ENCODE results near the gene TNFAIP1.
A peak's percentile ranks its signal among the peaks of the same experiment; 100 is the strongest.

The TNFAIP1 gene

DNA sequence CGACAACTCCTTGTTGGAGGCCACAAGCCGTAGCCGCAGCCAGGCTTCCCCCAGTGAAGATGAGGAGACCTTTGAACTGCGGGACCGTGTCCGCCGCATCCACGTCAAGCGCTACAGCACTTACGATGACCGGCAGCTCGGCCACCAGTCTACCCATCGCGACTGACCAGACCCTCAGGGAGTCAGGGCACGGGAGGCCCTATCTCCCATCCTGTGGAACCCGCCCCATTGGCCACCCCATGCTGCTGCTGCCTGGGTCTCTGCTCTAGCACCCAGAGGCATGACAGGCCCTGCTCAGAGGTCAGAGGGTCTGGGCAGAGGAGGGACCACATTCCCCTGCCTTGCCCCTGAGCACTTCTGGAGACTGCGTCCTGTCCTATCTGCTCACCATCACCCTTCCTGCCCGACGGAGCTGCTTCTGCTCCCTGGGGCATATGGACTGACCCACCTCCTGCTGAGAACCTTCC is 8.9 kb downstream of the TNFAIP1 start:
- DNase-seq = no peak

DNA sequence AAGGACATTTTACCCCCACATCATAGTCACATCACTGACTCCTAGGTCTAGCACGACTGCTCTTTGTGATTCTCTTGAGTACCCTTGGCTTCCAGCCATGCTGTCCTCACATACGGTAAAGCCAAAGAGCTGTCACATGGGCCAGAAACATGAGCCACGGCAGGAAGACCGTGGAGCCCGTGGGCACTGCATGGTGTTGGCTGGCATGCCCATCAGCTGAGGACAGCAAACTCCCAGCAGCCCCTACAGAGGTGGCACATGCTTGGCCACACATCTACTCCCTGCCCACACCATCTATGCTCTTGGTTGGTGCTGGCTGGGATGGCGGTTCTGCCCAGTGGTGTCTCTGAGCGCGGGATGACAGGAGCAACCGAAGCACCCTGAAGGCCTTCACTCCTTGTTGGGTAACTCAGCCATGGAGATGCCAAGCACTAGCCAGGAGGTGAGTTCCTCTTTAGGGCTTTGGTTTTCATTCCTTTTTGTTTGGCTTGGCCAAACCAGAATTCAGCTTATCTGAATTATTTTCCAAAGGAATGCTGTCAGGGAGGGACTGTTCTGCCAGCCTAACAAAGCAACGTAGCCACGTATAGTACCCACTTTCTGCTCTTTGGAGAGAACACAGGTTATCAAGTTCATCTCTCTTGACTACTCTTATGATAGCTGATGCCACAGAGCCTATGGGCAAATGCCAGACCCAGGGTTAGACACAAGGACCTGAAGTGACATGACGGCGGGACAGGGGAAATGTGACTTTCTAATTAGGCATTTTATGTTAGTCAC is 10.0 kb downstream of the TNFAIP1 start:
- DNase-seq = peak in 1 of 56 donors; percentile 11

DNA sequence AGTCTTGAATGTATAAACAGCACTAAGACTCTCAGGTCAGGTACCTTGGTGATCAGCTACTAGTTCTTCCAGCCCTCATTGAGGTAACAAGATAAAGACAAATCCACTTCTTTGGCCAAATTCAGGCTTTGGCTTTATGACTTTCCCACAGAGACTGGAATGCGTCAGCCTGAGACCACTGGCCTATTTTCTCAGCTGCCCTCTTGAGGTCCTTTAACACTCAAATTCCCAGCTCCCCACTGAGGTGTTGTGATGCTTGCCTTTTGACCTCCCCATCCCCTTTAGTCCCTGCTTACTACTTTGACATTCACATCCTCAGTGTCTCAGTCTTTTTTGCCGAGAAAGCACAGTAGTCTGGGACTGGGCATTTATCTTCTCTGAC is 10.6 kb downstream of the TNFAIP1 start:
- DNase-seq = no peak

DNA sequence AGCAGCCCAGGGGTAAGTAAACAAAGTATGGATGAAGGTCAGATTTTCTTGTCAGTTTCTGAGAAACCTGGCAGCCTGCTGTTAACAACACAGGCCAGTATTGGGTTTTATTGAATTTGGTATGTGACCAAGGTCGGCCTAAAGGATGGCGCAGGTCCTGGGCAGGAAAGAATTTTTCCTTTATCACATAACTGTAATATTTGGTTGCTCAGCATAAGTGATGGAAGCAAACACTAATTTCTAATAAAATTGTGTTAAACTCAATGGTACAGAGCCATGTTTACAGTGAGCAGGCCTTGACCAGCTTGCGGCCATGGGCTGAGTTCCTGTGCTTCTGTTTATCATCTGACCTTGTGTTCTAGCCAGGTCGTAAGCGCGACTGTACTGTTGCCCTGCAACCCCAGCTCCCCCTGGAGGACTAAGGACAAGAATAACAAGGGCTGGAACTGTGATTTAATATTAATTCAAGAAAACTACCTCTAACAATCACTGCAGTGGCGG is 11.2 kb downstream of the TNFAIP1 start:
- no peak for DNase-seq

DNA sequence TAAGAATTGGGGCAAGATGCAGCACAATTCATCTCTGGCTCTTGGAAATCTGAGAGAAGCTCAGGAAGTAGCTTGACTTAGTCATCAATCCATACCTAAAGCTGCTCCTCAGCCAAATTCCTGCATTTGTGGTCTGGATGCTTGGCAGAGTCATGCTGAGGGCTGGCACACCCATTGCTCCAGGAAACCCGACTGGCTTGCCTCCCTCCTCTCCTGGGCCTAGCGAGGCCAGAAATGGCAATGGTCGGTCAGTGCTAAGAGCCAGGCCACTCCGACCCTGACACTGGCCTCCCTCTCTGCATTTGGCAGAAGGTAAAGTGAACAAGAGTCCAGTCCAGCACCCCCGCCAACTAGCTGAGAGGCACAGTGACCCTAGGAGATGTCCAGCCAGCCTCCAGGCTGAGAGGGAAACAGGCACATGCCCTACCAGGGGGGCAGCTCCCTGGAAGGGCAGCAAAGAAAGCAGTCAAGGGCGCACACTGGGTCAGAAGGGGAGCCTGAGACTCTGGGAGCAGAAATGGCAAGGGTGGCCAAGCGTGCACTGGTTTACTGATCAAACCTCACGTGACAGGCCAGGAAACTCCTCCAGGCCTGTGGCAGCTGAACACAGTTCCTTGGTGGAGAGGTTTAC is 11.8 kb downstream of the TNFAIP1 start:
- no peak for DNase-seq

DNA sequence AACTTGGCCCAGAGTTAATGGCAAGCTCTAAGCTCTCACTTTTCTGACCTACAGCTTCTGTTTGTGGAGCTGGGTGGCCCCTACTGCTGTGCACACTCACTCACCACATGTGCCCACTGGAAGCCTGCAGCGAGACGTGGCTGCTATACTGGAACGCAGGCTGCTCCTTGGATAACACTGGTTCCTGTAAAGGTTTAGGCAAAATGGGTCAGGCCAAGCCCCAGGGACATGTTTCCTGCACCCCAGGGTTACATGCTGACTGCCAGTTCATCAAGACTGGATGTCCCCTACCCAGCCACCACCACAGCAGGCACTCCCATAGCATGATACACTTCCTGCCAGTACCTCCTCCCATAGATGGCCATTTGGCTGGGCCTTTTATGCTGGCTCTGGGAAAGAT is 13.4 kb downstream of the TNFAIP1 start:
- no peak for DNase-seq

DNA sequence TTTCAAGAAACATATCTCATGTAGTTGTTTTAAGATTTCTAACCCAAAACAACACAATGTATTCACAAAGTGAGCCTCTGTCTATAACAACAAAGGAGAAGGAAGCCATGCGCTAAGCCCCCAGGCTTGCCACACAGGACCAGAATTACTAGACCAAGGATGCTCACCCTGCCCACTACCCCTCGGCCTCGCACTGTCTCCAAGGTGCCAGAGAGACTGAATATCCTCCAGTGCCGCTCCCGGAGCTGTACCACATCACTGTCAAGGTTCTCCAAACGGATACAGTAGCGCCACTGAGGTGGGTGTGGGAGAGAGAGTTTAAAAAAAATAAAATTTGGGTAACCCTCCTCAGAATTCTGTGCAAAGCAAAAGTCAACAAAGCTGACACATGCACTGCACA is 14.7 kb downstream of the TNFAIP1 start:
- no peak for DNase-seq

DNA sequence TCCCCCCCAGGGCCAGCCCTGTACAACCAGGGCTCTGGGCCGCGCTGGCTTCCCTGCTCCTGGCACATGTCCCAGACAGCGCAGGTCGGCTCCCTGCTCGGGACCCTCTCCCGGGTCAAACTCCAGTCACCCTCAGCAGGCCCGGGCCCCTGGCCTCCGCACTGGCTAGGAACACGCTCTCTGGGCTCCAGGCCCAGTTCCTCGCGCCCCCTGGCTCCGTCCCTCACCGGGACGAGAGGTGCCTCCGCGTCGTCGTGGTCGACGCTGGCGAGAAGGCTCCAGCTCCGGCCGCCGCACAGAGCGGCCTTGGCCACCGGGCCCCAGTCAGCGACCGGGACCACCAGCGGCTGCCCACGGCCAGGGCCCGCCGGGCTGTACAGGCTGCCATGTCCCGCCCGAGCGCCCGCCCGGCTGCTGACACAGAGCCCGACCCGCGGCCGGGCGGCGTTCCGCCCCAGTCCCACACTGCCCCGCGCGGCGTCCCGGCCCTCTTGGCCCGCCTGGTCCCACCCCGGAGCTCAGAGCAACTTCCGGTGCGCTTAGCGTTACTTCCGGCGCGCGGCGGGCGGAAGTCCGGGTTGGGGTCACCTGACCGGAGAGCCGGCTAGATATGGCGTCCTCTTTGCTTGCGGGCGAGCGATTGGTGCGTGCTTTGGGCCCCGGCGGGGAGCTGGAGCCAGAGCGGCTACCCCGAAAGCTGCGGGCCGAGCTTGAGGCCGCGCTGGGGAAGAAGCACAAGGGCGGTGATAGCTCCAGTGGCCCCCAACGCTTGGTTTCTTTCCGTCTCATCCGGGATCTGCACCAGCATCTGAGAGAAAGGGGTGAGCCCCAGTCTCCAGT is 21.7 kb downstream of the TNFAIP1 start, which contains the start of gene POLDIP2:
Gene POLDIP2, minus strand, starts transcription at position 467 of the 840 bp plus-strand sequence. Its CDS starts 79 bp downstream, at position 388.
- peak in 55 of 56 donors; percentile 59 to 98 (median 93) for DNase-seq

DNA sequence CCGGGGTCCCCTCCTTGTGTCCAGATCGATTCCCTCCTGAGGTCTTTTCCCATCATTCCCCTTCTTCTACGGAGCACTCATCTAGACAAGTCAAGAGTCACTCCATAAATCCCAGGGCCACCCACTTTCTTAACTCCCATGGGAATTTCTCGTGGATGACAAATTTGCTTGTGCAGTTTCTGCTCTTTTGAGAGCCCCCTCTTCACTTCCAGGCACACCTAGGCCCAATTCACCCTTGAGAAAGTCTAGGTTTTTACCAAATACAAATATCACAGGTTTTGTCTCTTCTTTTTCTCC is 22.3 kb downstream of the TNFAIP1 start:
- no peak for DNase-seq

DNA sequence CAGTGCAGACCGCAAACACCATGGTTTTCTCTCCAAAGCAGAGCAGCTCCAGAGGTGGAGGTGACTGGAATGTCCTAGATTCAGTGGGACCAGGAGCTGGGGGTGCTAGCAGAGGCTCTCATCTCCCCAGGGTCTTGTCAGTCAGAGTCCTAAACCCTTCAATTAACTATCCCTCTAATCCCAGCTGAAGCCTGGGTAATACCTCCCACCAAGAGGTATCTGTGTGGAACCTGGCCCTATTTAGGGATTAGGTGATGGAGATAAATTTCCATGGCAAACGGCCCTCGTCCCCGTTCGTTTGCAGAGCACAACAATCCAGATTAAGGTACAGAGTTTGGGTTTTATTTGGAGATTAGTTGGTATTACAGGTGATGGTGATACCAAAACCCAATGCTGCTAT is 27.6 kb downstream of the TNFAIP1 start:
- DNase-seq = no peak

DNA sequence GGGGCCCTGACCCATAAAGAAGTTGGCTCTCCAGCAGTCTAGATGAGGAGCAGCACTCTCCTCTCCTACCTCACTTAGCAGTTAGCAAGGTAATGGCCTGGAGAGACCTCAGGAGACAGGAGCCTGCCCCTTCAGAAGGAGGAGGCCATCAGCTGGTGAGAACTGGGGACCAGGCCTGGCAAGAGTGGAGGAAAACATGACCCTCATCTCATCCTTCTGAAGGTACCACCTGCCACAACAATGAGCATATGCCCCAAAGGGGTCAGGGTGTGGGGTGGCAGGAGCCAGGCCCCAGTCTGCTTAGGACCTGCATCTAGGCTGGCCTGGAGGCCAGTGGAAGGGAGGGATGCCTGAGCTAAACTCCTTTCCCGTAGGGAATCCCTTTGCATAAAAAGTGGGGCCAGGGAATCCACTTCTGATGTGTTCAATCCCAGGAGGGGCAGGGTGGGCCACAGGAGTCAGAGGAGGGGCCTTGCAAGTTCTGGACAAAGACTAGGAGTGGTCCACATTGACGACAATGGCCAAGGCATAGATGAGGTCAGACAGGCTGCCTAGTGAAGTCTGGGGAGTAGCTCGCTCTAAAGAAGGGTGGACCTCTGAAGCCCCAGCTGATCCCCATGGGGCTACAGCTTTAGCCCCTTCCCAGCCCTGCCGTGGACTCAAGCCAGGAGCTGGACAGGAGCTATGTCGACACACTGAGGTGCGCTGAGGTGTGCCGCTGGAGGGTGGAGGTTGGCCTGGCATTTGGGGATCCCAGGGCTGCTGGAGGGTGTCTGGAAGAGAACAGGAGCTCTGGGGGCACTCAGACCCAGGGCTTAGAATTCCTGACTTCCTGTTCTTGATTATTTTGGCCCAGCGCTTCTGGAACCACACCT is 28.5 kb downstream of the TNFAIP1 start:
- DNase-seq = no peak

DNA sequence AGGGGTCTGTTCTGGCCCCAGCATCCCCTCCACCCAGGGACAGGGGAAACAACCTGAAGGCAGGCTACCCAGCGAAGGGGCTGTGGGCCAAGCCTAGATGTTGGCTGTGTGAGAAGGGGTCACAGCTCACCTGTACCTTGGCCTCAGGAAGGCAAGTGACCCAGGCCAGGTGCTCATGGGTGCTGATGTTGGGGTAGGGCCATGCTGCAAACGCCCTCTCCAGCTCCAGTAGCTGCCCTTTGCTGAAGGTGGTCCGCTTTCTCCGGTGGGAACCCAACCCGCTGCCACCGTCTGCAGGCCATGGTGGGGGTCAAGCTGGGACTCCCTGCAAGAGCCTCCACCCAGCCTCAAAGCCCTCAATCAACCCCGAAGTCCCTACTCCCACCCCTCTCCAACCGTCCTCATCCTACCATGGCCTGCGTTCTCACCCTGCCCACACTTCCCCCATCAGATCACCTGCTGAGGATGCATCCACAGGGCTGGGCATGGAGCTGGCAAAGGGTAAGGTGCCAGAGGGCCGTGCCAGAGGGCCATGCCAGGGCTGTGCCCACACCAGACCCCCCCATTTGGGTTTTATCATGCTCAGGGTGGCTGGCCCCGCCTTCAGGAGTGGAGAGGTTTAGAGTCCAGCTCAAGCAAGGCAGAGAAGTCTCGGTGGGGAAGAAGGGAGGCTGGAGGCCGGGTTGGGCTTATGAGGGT is 29.3 kb downstream of the TNFAIP1 start, which contains the start of gene SEBOX:
Gene SEBOX, minus strand, starts transcription at position 535 of the 699 bp plus-strand sequence. Its CDS starts 48 bp downstream, at position 487.
- DNase-seq = no peak

DNA sequence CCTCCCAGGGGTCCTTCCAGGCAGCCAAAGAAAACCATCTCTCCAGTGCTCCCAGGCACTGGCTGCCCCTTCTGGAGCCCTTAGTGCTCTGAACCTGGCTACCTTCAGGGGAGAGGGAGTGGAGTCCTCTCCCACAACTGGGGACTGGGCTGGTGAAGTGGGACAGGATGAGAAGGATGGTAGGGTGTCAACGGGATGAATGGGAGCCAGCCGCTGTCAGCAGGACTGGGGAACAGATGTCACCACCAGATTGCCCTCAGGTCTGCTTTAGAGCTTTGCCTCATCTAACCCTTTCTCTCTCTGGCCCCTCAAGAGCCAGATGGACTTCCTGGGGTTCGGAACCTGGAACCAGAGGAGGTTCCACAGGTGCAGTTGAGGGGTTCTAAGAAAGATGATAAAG is 29.9 kb downstream of the TNFAIP1 start:
- DNase-seq = no peak

DNA sequence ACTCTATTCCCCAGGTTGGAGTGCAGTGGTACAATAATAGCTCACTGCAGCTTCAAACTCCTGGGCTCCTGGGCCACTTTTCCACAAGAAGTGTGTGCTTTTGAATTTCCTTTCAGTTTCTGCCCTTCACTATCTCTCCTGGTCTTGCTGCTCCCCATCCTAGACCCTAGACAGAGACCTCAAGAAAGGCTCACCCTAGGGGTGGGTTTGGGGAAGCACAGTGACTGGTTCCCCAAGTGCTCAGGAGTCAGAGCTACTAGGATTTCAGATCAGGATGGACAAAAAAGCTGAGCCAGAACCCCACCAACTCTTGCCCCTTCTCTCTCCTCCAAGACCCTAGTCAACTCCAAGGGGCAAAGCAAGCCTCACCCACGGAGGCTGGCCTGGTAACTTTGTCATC is 31.0 kb downstream of the TNFAIP1 start:
- no peak for DNase-seq

DNA sequence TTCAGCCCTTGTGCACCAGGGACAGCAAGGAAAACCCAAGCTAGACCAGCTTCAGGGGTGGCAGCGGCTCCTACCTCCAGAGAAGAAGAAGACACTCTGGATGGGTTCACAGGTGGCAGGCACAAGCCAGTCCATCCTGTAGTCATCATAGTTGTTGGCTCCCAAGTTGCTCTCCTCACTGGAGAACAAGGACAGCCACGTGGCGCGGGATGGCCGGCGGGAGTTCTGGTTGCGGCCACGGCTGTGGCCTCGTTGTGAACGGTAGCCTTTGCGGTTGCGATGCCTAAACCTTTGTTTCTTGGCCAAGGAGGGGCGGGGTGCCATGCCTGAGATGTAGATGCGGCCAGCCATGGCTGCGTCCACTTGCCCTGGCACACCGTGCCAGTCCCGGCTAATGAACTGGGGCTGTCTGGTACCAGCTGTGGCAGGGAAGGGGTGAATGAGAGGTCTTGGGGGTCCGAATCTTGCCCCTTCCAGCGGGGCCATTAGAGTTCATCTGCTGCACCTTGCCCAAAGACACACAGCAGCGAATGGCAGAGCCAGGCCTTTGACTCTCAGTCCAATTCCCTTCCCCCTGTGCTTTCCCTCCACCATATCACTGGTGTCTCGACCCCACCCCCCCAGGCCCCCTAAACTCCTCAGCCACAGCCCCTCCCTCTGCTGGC is 32.2 kb downstream of the TNFAIP1 start:
- DNase-seq = no peak

DNA sequence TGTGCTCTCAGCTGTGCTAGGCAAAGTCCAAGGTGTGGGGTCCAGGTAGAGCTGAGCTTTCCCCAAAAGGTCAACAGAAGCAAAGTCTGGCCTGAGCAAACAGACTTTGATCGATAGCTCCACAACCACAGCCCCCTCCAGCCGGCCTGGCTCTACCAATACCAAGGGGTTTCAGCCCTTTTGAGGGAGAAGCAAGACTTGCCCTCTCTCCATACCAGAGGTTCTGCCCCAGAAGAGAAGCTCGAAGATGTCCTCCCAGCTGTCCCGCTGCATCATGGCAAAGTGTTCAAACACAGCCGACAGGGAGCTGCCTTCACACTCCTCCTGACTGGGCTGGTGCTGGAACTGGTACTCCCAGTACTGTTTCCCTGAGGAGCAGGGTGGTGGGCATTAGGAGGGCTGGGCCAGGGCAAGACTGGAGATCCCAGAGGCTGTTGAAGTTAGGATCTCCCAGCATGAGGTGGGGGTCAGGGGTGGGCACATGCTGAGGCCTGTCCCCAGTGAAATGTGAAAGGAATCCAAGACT is 32.8 kb downstream of the TNFAIP1 start:
- DNase-seq = no peak

DNA sequence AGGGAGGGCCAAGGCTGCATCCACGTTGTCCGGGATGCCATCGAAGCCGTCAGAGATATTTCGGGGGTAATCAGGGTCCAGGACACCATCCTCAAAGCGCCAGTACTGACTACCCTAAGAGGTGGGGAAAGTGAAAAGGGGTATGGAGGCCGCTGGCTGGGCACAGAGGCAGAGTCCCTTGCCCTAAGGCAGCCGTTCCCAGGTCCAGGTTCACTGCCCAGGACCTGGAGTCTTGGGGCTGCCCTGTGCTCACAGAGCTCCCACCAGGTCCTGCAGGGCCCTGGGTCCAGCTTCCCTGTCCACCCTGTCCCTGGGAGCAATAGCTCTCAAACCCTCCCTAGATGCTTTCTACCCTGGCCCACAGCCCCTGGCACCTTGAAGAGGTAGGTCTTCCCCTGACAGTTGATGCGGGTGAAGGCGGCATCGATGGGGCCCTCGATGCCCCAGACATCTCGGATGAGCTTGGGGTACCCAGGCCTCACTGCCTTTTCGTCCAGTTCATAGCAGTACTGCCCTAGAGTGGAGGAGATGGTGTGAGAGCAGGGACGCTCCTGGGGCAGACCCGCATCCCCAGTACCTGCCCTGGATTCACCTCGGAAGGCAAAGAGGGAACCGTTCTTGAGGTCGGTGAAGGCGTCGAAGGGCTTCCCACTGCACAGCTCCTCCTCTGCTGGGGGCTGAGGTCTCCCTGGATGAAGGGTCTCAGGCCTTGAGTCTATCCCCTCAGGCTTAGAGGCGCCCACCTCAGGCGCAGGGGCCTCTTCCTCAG is 33.5 kb downstream of the TNFAIP1 start:
- no peak for DNase-seq

DNA sequence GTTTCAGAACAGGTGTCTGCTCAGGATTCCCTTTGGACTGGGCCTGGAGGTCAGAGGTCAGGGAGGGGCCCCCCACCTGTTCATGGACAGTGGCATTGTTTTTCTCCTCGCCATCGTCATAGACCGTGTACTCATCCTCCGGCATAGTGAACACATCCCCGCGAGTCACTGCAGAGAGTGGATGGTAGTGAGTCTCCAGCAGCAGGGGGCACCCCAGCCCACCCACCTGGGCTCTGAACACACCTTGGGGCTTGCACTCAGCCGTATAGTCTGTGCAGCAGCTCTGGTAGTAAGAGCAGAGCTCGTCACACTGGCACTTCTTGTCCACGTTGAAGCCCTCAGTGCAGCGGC is 34.1 kb downstream of the TNFAIP1 start:
- no peak for DNase-seq

All from nucleus accumbens (tissue), 56 donors.